ENCODE data around the gene PDGFD.
A peak's percentile ranks its signal among the peaks of the same experiment; 100 is the strongest.

Gene PDGFD

DNA sequence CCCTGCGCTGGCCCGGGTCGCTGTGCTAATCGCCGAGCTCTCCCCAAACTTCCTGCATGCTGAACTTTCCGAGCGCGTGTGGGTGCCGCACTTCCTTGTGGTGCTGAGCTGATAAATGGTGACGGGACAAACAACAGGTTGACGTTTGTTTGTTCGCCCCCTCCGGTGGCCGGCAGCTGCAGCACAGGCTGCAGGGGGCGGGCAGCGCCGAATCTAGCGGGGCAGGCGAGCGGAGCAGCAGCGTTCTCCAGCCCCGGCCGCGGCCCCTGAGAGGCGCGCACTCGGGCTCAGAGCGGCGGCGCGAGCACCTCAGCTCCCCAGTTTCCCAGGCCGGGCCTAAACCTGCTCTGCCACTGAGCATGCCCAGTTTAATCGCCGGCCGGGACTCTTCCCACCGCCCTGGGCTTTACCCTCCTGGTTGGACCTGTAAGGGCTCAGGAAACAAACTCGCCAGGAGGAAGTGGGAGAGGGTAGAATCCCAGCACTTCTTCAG is at the start of gene PDGFD:
Gene PDGFD (minus strand): TSS at position 120 of the 493 bp plus-strand sequence.
- peak; percentile 56 to 63 for DNase-seq

DNA sequence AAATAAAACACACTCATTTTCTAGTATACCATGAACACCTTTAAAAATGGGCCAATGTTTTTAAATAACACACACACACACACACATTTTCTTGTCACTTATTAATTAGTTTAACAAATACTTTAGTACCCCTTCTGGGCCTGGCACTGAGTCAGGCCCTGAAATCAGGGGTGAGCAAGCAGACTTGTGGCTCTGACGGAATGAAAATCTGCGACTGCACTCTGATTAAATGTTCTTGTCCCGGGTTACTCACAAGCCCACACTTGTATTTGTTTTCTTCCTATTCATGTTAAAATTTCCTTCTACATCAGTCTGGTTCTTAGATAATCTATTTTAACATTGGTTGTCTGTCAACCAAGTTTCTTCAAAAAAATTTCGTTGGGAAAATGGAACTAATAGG is 43.0 kb upstream of the PDGFD start:
- no peak for DNase-seq

DNA sequence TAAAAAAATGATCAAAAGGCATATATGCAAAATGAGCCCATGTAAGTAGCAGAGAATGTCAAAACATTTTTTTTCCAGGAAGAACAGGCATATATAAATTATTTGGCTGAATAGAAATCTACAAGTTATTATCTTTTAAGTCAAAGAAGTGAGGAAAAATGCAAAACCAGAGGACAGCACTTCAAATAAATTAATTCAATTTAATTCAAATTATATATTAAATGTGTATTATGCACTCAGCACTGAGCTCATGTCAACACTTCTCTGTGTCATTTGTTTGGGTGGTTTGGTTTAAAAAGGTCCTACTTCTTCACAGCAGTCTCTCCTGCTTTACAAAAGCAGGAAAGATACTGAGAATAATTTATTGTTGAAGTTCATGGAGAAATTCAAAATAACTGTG is 41.9 kb upstream of the PDGFD start:
- no peak for DNase-seq

DNA sequence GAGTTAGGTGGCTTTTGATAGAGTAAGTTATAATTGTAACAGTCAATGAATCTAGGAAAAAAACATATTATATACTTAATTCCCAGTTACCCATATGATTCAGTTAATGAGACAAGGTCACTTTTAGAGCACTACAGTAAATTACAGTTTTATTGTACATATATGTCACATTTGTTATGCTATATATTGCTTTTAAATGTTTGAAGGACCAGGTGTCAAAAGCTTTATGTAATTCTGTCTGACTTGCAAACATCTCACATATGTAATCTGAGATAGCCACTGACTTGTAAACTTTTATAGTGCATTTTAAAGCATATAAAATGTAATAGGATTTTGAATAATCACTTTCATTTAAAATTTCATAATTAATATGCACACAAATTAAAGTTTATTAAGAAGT is 36.7 kb upstream of the PDGFD start:
- no peak for DNase-seq

DNA sequence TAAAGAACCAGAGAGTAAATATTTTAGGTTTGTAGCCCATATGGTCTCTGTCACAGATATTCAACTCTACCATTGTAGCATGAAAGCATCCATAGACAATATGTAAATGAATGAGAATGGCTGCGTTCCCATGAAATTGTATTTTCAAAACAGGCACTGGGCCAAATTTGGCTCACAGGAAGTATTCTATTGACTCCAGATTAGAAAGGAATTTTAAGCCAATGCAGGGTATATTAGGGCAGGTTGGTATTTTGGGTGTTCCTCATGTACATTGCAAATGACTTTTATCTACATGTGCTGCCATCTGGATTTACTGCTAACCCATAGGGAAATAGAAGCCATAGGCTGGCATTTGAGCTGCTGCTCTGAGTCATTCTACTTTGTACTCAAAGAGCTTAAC is 35.1 kb upstream of the PDGFD start:
- no peak for DNase-seq

DNA sequence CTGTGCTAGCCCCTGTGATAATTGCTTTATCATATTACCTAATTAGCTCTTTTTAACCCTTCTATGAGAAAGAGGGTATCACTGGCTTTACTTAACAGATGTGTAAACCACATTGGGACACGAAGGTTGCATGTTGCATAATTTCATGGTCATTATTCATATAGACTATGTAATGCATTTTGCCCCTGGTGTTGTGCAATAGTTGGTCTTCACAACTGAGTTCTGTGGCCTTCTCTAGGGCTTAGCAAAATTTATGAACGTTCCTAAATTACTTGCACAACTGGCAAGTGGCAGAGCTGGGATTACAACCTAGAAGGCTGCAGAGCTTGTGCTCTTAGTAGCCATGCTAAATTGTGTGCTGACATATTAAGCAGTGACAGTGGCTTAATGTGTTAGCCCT is 34.6 kb upstream of the PDGFD start:
- DNase-seq = no peak

DNA sequence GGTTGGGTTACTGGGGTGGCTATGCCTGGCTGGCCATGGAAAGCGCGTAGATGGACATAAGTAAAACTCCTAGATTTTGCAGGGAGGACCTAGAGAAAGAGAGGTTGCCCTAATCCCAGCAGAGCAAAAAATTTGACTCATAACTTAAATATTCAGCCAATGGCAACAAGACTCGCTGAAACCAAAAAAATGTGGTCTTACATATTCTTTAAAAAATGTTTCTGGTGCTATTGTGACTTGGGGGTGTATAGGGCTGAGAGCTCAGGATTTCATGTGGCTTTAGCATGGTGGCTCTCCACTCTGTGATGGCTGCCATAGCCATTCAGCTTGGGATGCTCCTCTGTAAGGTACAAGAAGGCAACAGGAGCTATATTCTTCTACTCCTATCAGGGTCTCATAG is 27.2 kb upstream of the PDGFD start:
- no peak for DNase-seq

DNA sequence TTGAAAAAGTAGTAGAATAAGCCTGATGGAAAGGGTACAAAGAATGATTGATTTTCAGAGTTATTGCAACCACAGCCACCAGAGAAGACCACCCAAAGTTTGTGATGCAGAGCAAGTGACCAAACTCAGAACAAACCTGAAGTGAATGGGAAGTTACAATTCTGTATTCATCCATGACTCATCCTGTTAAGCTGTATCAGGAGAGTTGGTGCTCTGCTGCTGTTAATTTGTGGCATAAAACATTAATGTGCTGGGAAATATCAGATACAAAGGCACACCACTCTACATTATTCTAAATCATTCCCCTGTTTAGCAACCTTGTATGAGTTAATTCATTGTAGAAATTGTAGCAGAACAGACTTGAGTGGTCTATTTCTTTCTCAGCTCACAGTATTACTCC is 19.6 kb upstream of the PDGFD start:
- no peak for DNase-seq

DNA sequence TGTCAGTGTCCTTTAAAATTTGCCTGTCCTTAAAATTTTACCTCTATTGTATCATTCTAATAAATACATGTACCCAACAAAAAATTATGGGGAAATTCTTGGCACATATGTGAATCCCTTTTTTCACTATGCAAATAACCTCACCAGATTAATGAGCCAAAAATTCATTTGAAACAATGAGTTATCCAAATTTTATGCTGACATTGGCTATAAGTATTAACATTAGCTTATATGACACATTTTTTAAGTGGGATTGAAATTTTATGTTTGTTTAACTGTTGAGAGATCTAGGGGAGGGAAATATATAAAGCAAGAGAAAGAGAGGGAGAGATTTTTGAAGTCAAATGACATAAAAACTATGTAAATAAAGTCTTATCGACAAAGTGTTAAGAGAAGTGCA is 11.8 kb upstream of the PDGFD start:
- DNase-seq = no peak

DNA sequence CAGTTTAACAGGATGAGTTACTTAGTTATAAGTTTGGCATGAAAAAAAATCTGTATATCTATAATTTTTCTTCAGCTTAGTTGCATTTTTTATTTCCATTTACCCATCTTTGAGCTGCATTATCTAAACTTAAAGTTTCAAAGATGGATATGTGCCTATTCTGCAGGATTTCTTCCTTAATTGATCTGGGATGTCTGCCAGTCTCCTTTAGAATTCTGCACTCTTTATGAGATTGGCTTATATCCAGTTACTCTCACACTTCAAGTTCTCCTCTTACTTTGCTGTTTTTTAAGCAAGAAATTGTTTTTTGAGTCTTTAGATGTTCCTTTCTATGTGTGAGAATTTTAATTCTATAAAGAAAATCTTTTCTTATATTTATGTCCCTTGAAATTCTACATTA is 5.1 kb upstream of the PDGFD start:
- DNase-seq = no peak

DNA sequence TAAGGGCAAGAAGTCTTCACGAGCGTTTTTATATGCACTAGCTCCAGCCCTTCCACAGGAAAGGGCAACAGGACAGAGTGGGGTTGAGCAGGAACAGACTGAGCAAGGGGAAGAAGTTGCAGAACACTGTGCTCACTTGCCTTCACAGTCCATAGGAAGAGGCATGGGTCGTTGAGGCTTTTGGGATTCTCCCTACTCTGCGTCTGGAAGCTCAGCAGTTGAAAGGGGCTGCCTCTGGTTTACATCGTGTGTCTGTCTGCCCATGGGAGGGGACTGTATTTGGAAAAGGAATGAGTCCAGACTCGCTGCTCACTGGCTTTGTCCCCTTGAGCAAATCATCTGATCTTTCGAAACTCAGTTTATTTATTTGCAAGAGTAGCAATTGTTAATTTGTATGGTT is 1.1 kb upstream of the PDGFD start:
- no peak for DNase-seq

DNA sequence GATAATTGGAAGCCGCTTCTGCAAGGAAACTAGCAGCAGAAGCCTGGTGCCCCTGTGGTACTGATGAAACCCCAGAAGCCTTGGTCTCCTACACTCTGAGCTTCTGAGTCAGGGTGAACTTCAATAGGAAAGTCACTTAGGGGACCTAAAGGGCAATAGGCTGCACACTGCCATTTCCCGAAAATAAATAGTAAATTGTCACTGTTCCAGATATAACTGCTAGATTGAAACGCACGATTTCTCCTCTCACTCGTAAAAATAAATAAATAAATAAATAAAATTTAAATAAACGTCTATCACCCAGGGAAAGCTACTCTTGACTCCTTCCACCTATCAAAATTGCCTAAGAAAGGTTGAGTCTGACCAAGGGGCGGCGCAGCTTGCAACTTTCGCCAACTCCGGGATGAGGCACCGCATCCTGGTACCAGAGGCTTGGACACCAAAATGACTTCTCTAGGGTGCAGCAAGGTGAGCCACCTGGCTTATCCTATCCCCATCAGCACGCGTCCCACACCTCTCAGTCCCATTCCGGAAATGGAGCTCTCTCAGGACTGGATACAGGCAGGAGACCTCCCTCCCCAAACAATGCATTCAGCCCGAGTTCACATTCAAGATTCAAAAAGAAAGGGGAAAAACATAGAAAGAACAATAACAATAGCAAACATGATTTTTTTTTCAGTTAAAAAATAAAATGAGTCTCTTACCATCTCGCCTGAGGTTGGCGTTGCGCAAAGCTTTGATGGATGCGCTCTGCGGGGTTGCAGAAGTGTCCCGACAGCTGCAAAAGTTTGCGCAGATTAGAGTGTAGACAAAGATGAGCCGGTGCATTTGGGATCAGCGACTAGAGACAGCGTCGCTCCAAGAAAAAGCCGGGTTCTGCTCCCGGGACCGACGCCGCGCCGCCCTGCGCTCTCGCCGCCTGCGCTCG is 583 bp downstream of the PDGFD start:
- no peak for DNase-seq

DNA sequence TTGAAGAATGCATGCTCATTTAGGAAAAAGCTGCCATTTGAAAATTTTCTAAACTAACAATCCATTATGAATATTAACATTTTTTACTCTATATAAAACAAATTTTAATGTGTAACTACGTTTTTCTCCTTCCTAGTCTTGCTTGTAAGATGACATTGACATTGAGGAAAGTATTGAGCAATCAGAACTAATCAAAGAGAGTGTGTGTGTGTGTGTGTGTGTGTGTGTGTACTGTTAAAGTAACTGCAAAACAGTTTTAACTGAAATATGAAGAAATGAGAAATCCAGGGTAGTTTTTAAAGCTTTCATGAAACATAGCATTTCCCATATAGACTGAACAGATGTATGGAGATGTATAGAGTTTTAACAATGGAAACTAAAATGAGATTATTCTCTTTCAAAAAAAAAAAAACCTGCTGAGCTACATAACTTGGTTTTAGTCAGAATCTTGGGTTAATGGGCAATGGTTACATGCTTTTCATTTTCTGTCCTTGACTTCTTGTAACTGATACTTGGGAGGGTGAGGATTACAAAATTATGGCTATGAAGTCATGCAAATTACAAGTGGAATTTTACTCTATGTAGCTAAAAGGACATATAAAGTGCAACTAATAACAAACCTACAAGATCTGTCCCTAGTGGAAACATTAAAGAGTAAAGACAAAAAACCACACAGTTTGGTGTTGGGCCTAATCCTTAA is 2.0 kb downstream of the PDGFD start:
- DNase-seq = no peak

DNA sequence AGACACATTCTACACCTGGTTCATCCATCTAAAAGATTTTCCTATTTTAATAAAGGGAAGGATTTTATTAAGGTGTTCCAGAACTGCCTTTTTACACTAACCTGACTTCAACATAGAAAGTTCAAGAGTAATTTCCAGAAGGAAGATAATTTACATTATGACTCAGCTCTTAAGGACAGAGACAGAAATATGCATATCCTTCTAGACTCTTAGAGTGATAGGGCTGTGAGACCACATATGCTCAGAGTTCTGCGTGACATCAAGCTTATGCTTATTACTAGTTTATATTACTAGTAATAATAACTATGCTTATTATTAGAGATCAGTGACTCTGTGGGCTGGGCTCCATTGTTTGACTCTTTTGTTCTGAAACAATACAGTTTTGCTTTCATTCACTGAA is 4.6 kb downstream of the PDGFD start:
- DNase-seq = no peak

DNA sequence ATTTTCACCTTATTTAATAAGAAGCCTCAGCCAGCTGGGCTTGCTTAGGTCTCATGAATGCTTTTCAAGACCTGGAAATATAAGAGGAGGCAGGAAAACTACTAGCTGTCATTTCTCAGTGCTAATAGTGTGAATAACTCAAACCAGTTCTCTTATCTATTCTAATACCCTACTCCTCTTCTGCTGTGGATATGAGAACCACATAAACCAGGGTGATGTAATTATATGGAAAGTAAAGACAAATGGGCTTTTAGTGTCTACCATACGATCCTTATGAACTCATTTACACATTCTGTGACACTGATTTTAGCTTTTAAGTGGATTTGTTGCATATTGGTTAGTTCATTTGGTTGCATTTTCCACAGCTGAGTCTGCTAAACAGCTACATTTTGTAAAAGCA is 8.6 kb downstream of the PDGFD start:
- no peak for DNase-seq

DNA sequence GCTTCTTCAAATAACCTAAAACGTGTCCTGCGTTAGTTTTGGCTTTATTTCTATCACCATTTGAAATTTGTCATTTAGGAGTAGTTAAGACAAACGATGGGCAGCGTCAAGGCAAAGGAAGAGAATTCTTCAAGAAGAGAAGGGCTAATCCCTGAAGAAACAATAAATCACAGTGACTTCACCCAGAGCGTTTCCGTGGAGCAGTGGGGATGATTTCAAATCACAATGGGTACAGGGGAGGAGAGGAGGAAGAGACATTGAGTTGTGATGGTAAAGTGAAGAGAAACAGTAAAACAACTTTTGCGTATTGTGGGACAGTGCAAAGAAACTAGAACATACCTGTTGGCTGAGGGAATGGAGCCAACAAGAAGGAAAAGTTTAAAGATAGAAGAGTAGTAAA is 9.7 kb downstream of the PDGFD start:
- no peak for DNase-seq

DNA sequence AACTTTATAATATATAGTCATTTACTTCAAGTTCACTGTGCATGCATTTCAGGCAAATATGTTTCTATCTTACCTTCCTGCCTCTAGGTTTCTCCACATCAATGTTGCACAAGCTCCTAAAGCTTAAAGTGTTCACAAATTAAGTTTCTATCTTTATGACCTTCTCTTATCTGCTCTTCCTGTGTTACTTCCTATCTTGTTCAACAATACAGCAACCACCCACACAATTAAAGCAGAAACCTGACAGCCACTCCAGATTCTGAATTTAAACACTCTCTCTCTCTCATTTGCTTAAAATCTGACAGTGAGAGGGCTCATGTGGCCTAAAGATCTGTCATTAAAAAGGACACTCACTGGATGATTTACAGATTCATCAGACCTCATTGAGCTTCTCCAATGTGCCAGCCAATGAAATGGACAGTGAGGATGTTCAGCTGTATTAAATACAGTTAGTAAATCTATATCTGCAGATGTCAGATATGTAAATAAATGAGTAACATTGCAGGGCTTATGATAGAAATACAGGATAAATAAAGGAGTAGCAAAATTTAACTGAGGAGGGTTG is 10.9 kb downstream of the PDGFD start:
- DNase-seq = peak in 1 of 2 donors; percentile 16

DNA sequence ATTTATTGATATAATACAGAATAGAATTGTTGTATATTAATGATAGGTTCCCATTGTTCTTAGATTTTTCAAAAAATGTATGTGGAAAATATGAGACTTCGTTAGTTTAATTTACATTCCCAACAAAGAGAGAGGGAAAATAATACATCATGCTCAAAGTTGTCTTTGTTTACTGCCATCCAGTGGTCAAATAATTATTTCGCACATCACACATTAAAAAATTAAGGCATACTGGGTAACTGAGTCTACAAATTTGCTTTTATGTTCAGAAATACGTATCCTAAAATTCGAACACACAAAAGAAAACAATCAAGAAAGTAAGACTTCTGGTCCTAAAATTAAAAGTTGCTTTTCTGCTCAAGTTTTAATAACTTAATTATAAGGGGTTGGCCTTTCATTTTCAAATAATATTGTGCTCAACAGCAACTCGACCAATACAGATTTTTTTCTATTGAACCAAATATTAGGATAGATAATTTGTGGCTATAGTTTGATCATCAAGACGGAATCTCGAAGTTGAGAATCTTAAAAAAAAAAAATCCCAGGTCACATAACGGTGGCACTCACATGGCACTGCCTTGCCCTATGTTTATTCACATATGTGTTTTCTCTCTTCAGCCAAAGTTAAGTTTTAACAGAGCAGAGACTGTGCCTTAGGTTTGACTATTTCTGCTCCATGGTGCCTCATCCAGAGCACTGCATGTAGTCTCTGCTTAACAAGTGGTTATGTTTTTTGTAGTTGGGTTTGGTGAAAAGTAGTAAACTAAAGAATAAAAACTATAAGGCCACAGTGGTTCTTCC is 12.3 kb downstream of the PDGFD start:
- DNase-seq = no peak

DNA sequence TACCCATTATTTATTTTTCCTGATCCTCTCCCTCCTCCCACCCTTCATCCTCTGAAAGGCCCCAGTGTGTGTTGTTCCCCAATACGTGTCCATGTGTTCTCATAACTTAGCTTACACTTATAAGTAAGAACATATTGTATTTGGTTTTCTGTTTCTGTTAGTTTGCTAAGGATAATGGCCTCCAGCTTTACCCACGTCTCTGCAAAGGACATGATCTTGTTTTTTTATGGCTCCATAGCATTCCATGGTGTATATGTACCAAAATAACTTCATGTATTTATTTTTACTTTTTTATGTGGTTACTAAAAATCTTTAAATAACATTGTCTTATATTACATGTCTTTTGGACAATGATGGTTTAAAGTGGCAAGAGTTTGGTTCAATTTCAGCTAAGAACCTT is 15.2 kb downstream of the PDGFD start:
- no peak for DNase-seq

DNA sequence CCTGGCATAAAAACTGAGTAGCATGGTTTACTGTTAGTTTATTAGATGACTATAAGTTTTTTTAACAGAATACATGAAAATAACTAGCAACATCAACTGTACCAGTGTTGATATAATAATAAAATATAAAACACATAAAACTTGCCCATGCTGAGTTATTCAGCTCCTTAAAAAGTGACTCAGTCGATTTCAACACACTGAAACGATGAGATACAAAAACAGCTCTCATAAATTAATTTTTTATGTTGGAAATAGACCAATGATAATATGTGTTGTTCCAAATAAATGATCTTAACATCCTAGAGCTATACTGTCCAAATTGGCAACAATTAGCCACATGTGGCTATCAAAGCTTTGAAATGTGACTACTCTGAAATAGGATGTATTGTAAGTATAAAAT is 15.9 kb downstream of the PDGFD start:
- no peak for DNase-seq

DNA sequence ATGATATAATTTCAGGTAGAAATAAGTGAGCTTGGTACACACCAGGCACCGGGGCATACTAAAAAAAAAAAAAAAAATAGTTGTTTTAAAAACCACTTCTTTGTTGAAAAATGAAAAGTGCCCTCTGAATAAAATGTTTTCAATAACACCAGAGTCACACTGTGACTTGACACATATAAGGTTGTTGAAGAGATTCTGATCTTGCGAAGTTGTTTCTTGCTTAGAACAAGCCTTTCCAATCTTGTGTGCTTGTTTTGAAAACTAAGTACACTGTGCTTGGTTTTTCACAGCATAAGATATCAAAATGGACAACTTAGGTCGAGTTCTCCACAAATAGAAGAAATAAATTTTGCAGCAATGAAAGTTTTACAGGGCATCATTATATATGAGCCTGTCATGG is 17.0 kb downstream of the PDGFD start:
- DNase-seq = no peak

DNA sequence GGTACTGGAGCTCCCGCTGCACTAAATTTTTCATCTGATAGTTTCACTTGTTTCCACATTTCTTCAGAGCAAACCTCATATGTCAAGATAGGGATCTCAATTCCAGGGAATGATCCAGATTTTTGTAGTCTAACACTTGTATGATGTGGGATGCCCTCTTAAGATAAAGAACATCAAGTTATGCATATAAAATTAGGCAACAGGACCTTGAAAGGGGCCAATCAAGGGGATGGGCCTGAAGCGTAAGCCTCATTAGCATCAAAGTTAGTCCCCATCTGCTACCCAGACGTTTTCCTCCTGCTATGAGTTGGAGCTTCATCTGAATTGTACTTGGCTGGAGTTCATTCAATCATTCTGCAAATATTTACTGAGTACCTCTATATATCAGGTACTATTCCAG is 17.5 kb downstream of the PDGFD start:
- DNase-seq = no peak

DNA sequence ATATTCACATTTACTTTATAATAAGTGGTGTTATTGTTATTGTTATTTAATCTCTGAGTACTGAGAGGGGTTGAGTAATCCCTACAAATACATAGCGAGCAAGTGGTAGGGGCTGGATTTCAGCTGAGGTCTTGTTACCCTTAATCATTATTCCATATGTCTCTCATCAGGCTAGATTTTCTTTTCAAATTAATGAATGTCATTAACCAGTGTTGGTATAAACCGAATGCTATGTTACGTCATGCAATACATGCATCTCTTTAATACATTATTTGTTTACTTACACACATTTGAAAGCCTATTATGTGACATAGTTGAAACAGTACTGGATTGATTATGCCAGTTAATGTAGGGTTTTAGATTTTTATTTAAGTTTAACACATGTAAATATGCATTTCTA is 18.9 kb downstream of the PDGFD start:
- DNase-seq = no peak
